Loucy (cell line): ENCODE results near the gene TXNRD1.
"Not testable (repeated sequence)": the region's sequence is repeated elsewhere in the genome, so short reads cannot be mapped to it uniquely, and the experiment has no call there.

Source experiments
- H2AFZ ChIP-seq: fragments of 200-600 bp; sonication (generic); 2 replicates; pipeline ENCODE4 v1.6.0; 2016; ENCODE audit warnings: antibody characterized with exemption, mild to moderate bottlenecking, low read length, moderate library complexity
- H3F3A ChIP-seq: fragments of 200-600 bp; 2 replicates; pipeline ENCODE4 v1.6.0; 2016; ENCODE audit warnings: antibody characterized with exemption, low read depth, mild to moderate bottlenecking
- H3K27me3 ChIP-seq: fragments of 200-600 bp; sonication (generic); 2 replicates; pipeline ENCODE4 v1.6.1; 2014; ENCODE audit warnings: low read length, mild to moderate bottlenecking; ENCODE audit not compliant: insufficient read depth, poor library complexity, severe bottlenecking
- H3K36me3 ChIP-seq: fragments of 200-600 bp; sonication (generic); 2 replicates; pipeline ENCODE4 v1.6.1; 2016; ENCODE audit warnings: low read length; ENCODE audit not compliant: insufficient read depth
- H3K4me1 ChIP-seq: fragments of 200-600 bp; sonication (generic); 2 replicates; pipeline ENCODE4 v1.5.1; 2014; ENCODE audit warnings: low read length, mild to moderate bottlenecking; ENCODE audit not compliant: insufficient read depth, poor library complexity, severe bottlenecking
- H3K4me2 ChIP-seq: fragments of 200-600 bp; sonication (generic); 2 replicates; pipeline ENCODE4 v1.6.0; 2014; ENCODE audit warnings: antibody characterized with exemption, low read length, low read depth, mild to moderate bottlenecking; ENCODE audit not compliant: poor library complexity, severe bottlenecking
- H3K4me3 ChIP-seq: fragments of 200-600 bp; sonication (generic); 2 replicates; pipeline ENCODE4 v1.5.1; 2014; ENCODE audit warnings: low read length, mild to moderate bottlenecking, mixed read lengths; ENCODE audit not compliant: poor library complexity, severe bottlenecking
- H3K79me2 ChIP-seq: fragments of 200-600 bp; sonication (generic); 2 replicates; pipeline ENCODE4 v1.6.1; 2014; ENCODE audit warnings: low read length; ENCODE audit not compliant: insufficient read depth
- H3K9ac ChIP-seq: fragments of 200-600 bp; sonication (generic); 2 replicates; pipeline ENCODE4 v1.6.0; 2014; ENCODE audit warnings: mild to moderate bottlenecking, low read depth, low read length, moderate library complexity; ENCODE audit not compliant: poor library complexity, severe bottlenecking
- H3K9me2 ChIP-seq: fragments of 200-600 bp; sonication (generic); replicated peaks from 2 replicates; pipeline ENCODE4 v1.6.1; 2016; ENCODE audit warnings: low read depth, low read length, mixed read lengths
- H3K9me3 ChIP-seq: fragments of 200-600 bp; sonication (generic); 2 replicates; pipeline ENCODE4 v1.6.1; 2014; ENCODE audit warnings: mild to moderate bottlenecking, antibody characterized with exemption, low read length, low read depth; ENCODE audit not compliant: insufficient read depth
- H4K20me1 ChIP-seq: fragments of 200-600 bp; sonication (generic); 2 replicates; pipeline ENCODE4 v1.6.0; 2014; ENCODE audit warnings: antibody characterized with exemption, low read length, mild to moderate bottlenecking; ENCODE audit not compliant: insufficient read depth, poor library complexity, severe bottlenecking
- EZH2phosphoT487 ChIP-seq: fragments of 200-600 bp; IDR thresholded peaks from 2 replicates; pipeline ENCODE4 v1.6.1; 2018; ENCODE audit warnings: antibody characterized with exemption, mild to moderate bottlenecking, moderate library complexity, borderline replicate concordance
- TF ChIP-seq, protein P1 (sequence below): fragments of 200-600 bp; sonication (generic); conservative IDR thresholded peaks from 2 replicates; pipeline ENCODE4 v1.5.1; 2014; ENCODE audit warnings: mild to moderate bottlenecking, antibody characterized with exemption, low read length

Gene TXNRD1

DNA sequence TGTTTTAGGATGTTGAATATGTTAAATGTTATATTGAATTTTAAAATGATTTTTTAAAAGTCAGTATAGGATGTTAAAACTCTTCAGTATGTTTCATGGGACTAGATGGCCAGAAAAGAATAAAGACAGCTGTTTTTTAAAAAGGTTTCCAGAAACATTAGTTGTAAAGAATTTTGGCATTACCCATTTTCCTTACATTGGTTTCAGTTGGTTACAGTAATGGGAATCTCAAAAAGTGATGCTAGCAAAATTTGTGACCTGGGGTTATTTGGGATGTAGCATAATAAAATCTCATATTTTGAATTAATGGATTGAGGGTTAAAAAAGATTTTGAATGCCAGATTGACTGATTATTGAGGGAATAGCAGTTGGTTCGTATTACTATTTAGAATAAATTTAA, 113.2 kb downstream of the TXNRD1 start:
- H3K36me3 ChIP-seq = peaks cover 80% of the 10 kb centered on the region
- no peaks in the 10 kb centered on the region for H3K27me3 ChIP-seq
- no peak overlapping the region for H2AFZ ChIP-seq
- no peaks in the 10 kb centered on the region for H3F3A ChIP-seq
- no peaks in the 10 kb centered on the region for H3K79me2 ChIP-seq
- no peak overlapping the region for H3K4me3 ChIP-seq
- no peaks in the 10 kb centered on the region for H3K4me1 ChIP-seq
- H3K9me3 ChIP-seq = no peaks in the 10 kb centered on the region
- no peak overlapping the region for H3K4me2 ChIP-seq
- no peaks in the 10 kb centered on the region for H3K9me2 ChIP-seq
- TF ChIP-seq, protein P1, sequence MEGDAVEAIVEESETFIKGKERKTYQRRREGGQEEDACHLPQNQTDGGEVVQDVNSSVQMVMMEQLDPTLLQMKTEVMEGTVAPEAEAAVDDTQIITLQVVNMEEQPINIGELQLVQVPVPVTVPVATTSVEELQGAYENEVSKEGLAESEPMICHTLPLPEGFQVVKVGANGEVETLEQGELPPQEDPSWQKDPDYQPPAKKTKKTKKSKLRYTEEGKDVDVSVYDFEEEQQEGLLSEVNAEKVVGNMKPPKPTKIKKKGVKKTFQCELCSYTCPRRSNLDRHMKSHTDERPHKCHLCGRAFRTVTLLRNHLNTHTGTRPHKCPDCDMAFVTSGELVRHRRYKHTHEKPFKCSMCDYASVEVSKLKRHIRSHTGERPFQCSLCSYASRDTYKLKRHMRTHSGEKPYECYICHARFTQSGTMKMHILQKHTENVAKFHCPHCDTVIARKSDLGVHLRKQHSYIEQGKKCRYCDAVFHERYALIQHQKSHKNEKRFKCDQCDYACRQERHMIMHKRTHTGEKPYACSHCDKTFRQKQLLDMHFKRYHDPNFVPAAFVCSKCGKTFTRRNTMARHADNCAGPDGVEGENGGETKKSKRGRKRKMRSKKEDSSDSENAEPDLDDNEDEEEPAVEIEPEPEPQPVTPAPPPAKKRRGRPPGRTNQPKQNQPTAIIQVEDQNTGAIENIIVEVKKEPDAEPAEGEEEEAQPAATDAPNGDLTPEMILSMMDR = no peak
- TF ChIP-seq EZH2phosphoT487 = no peak
- peaks cover 2% of the 10 kb centered on the region for H4K20me1 ChIP-seq
- no peak overlapping the region for H3K9ac ChIP-seq

DNA sequence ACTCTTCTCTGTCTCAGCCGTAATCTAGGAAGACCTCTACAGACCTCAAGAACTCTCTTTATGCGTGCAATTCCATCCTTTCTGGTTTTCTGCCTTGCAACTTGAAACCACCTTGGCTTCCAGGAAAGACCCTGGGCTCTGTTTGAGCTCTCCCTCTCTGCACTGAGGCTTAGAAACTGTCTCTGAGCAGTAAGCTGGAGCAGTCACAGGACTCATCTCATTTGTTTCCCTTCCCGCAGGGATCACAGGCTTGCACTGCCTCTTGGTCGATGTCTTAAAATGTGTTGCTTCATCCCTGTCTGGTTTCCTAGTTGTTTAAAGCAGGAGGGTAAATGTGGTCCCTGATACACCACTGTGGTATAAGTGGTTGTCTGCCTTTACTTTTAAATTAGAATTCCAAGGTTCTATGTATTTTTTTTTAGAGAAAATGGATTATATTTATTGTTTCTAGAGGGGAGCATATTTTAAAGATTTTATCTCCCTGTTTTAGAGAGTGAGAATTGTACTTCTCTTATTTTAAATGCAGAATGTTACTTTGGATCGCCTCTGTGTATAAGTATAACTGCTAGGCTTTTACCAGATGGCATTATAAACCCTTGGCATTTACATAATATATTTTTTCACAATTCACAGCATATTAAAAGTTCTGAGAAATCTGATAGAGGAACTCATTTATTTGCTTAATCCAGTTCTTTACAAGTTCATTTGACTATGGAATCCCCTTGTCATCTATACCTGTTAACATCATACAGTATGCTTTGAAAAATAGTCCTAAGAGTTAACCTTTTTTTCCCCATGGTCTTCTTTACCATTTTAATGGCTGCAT, 114.3 kb downstream of the TXNRD1 start:
- no peak overlapping the region for H2AFZ ChIP-seq
- H3F3A ChIP-seq = no peaks in the 10 kb centered on the region
- H4K20me1 ChIP-seq = no peaks in the 10 kb centered on the region
- no peak overlapping the region for H3K4me2 ChIP-seq
- H3K36me3 ChIP-seq = peaks cover 82% of the 10 kb centered on the region
- H3K9me2 ChIP-seq = no peaks in the 10 kb centered on the region
- H3K4me1 ChIP-seq = no peaks in the 10 kb centered on the region
- no peak overlapping the region for H3K4me3 ChIP-seq
- no peaks in the 10 kb centered on the region for H3K9me3 ChIP-seq
- no peak overlapping the region for H3K9ac ChIP-seq
- H3K79me2 ChIP-seq = no peaks in the 10 kb centered on the region
- H3K27me3 ChIP-seq = no peaks in the 10 kb centered on the region
- no peak for TF ChIP-seq EZH2phosphoT487

DNA sequence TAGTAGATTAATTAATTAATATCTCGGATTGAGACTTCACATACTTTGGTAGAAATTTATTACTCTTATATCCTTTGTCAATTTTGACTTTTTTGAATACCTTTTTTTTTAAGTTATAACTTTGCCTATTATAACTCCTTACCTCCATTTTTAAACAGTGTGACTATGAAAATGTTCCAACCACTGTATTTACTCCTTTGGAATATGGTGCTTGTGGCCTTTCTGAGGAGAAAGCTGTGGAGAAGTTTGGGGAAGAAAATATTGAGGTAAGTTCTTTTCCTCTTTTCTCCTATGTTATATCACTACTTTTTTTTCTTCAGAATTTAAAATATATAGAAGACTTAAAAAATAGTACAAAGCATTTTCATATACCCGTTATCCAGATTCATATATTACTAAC, 115.8 kb downstream of the TXNRD1 start:
- TF ChIP-seq, protein P1 = no peak
- TF ChIP-seq EZH2phosphoT487 = no peak
- Histone ChIP-seq H3K9me3 (no peaks in the 10 kb centered on the region), H4K20me1 (peaks cover 3% of the 10 kb centered on the region), H3K4me3 (no peak overlapping the region), H3K4me1 (no peaks in the 10 kb centered on the region), H3F3A (no peaks in the 10 kb centered on the region), H2AFZ (no peak overlapping the region), H3K9me2 (no peaks in the 10 kb centered on the region), H3K4me2 (no peak overlapping the region), H3K27me3 (no peaks in the 10 kb centered on the region), H3K79me2 (no peaks in the 10 kb centered on the region), H3K36me3 (peaks cover 81% of the 10 kb centered on the region), H3K9ac (no peak overlapping the region)

DNA sequence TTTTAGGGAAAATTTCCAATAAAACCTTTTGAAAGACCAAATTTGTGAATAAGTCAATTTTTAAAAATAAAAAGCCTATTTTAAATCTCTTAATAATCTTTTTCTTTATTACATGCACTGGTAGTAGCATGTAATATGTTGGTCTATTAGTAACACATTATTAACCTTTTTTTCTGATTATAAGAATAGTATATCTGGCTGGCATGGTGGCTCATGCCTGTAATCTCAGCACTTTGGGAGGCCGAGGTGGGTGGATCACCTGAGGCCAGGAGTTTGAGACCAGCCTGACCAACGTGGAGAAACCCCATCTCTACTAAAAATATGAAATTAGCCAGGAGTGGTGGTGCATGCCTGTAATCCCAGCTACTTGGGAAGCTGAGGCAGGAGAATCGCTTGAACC, 116.7 kb downstream of the TXNRD1 start:
- H3K79me2 ChIP-seq, H3K4me2 ChIP-seq, H3K9me2 ChIP-seq, H3K4me3 ChIP-seq, H3K27me3 ChIP-seq, H3K9me3 ChIP-seq, H3K4me1 ChIP-seq, H3K9ac ChIP-seq, H3F3A ChIP-seq, H4K20me1 ChIP-seq, H2AFZ ChIP-seq: not testable (repeated sequence)
- peaks cover 80% of the 10 kb centered on the region for H3K36me3 ChIP-seq
